Regular cardiac myocyte (primary cell): ENCODE measurements around the gene SCLT1. TPM values are rescaled to one million over a fixed set of nuclear protein-coding genes. Genes with fewer than 3 reads are reported as not detected.

Experiments used
- total RNA-seq: library from RNA; depleted of rRNA; stranded (reverse); fragments of >200 nt; gene quantifications from 2 replicates; pipeline ENCODE4 v1.2.3, GENCODE V29; 2014

Gene SCLT1
- total RNA-seq = 9.3 and 17.1 TPM in 2 replicates

GRCh38 chr4:129093191-129093920 is at the start of gene SCLT1:
TSS of gene SCLT1 (minus strand) at chr4:129093539. CDS start at chr4:129093103, 436 bp downstream.

GRCh38 chr4:129095811-129096454 is 2.6 kb upstream of the SCLT1 start, which contains the start of gene C4orf33:
TSS of gene C4orf33 (plus strand) at chr4:129096152. CDS start at chr4:129102611, 6,459 bp downstream.

Other genes with a start within 250 kb of the SCLT1 start
- 8.2 and 10.4 TPM in 2 replicates for gene C4orf33, start 2.6 kb upstream of the SCLT1 start, total RNA-seq